ENCODE results near the gene DPP6. TPM values are rescaled to one million over a fixed set of nuclear protein-coding genes. Genes with fewer than 3 reads are reported as not detected.

Gene DPP6
- polyA plus RNA-seq, 2 of the 4 experiments (the other 2 are of a cell fraction): not detected

GRCh38 chr7:154575497-154575896 is 523.3 kb downstream of the DPP6 start:
- H3K4me3 ChIP-seq: no peak overlapping the region
- no peak for DNase-seq (ENCODE audit: low read depth in 1 of 2, low spot score in 1 of 2)
- CTCF ChIA-PET: no interaction called here
- POLR2A ChIA-PET: no interaction called here
- ATAC-seq: no peak
- WGBS (ENCODE audit: missing lambda C conversion rate): 66% methylated on average over 3 of the region's 3 CpGs
- no peaks in the 10 kb centered on the region for H3K4me1 ChIP-seq
- FAIRE-seq: no peak
- no peak overlapping the region for H3K4me2 ChIP-seq
- H3K9me3 ChIP-seq: peaks cover 2% of the 10 kb centered on the region; the same call in 1 of the 3 replicates
- TF ChIP-seq BCL3 (IDR thresholded peaks at IDR 0.05): no peak
- no peak for TF ChIP-seq EHMT2 (IDR thresholded peaks at IDR 0.05; ENCODE audit: low read depth)
- no peak for TF ChIP-seq ZFP36 (IDR thresholded peaks at IDR 0.05; ENCODE audit: borderline replicate concordance, partially characterized antibody)
- no peak for TF ChIP-seq ZNF302 (CRISPR knock-in tag; IDR thresholded peaks at IDR 0.05)
- no peak for TF ChIP-seq PHF8 (IDR thresholded peaks at IDR 0.05; ENCODE audit: borderline replicate concordance, low read depth)
- TF ChIP-seq ZSCAN20 (CRISPR knock-in tag; IDR thresholded peaks at IDR 0.05): no peak
- TF ChIP-seq CTCF (IDR thresholded peaks at IDR 0.05): no peak
- TF ChIP-seq CBX2 (IDR thresholded peaks at IDR 0.05; ENCODE audit: borderline replicate concordance, low read depth): no peak
- no peak for TF ChIP-seq TP53 (CRISPR knock-in tag; IDR thresholded peaks at IDR 0.05)
- no peak for TF ChIP-seq RFX5 (IDR thresholded peaks at IDR 0.05)
- TF ChIP-seq JUN (IDR thresholded peaks at IDR 0.05): no peak
- TF ChIP-seq POLR2AphosphoS2 (conservative IDR thresholded peaks at IDR 0.05; ENCODE audit: low read length): no peak
- no peak for TF ChIP-seq MAFK (IDR thresholded peaks at IDR 0.05; ENCODE audit: partially characterized antibody)
- H3K27ac ChIP-seq: no peak overlapping the region

GRCh38 chr7:154576604-154577003 is 524.4 kb downstream of the DPP6 start:
- Histone ChIP-seq H3K9me3 (peaks cover 2% of the 10 kb centered on the region; the same call in 1 of the 3 replicates), H3K4me3 (no peak overlapping the region), H3K4me1 (no peaks in the 10 kb centered on the region), H3K4me2 (no peak overlapping the region), H3K27ac (no peak overlapping the region)
- ATAC-seq (no peak), FAIRE-seq (no peak), DNase-seq (ENCODE audit: low read depth in 1 of 2, low spot score in 1 of 2) (no peak)
- WGBS (ENCODE audit: missing lambda C conversion rate): 40% methylated on average over 7 of the region's 7 CpGs
- ChIA-PET CTCF (no interaction called here), POLR2A (no interaction called here)
- TF ChIP-seq KDM5A (IDR thresholded peaks at IDR 0.05): no peak
- no peak for TF ChIP-seq HDAC2 (IDR thresholded peaks at IDR 0.05)
- no peak for TF ChIP-seq EHMT2 (IDR thresholded peaks at IDR 0.05; ENCODE audit: low read depth)
- no peak for TF ChIP-seq EP300 (IDR thresholded peaks at IDR 0.05)
- TF ChIP-seq FOSB (CRISPR knock-in tag; IDR thresholded peaks at IDR 0.05): no peak
- TF ChIP-seq ZNF302 (CRISPR knock-in tag; IDR thresholded peaks at IDR 0.05): no peak
- no peak for TF ChIP-seq CBX8 (IDR thresholded peaks at IDR 0.05)
- no peak for TF ChIP-seq TP53 (CRISPR knock-in tag; IDR thresholded peaks at IDR 0.05)

GRCh38 chr7:154577141-154577873 is 525.1 kb downstream of the DPP6 start:
- no peaks in the 10 kb centered on the region for H3K4me1 ChIP-seq
- TF ChIP-seq HOXB5 (CRISPR knock-in tag; IDR thresholded peaks at IDR 0.05): no peak
- no peak for TF ChIP-seq ESRRA (IDR thresholded peaks at IDR 0.05; ENCODE audit: borderline replicate concordance, low read length)
- FAIRE-seq (no peak), DNase-seq (ENCODE audit: low read depth in 1 of 2, low spot score in 1 of 2) (no peak), ATAC-seq (no peak)
- no peak overlapping the region for H3K4me3 ChIP-seq
- H3K9me3 ChIP-seq: peaks cover 2% of the 10 kb centered on the region; the same call in 1 of the 3 replicates
- POLR2A ChIA-PET: no interaction called here
- 8% methylated on average over 10 of the region's 10 CpGs for WGBS (ENCODE audit: missing lambda C conversion rate)
- CTCF ChIA-PET: no interaction called here
- H3K27ac ChIP-seq: no peak overlapping the region
- no peak overlapping the region for H3K4me2 ChIP-seq
